Renal cortical epithelial cell (primary cell): ENCODE data around the gene MORN5. TPM values are rescaled to one million over a fixed set of nuclear protein-coding genes. Genes with fewer than 3 reads are reported as not detected.

Source experiments
- DNase-seq: peaks from one replicate; pipeline ENCODE4 v3.0.0-alpha.2; 2011; ENCODE audit warnings: low read depth
- total RNA-seq: library from RNA; depleted of rRNA; stranded (reverse); fragments of >200 nt; gene quantifications from 2 replicates; pipeline ENCODE4 v1.2.3, GENCODE V29; 2014

MORN5 gene
- total RNA-seq, 1 donor from 2014 or later, result 0.85 TPM

DNA sequence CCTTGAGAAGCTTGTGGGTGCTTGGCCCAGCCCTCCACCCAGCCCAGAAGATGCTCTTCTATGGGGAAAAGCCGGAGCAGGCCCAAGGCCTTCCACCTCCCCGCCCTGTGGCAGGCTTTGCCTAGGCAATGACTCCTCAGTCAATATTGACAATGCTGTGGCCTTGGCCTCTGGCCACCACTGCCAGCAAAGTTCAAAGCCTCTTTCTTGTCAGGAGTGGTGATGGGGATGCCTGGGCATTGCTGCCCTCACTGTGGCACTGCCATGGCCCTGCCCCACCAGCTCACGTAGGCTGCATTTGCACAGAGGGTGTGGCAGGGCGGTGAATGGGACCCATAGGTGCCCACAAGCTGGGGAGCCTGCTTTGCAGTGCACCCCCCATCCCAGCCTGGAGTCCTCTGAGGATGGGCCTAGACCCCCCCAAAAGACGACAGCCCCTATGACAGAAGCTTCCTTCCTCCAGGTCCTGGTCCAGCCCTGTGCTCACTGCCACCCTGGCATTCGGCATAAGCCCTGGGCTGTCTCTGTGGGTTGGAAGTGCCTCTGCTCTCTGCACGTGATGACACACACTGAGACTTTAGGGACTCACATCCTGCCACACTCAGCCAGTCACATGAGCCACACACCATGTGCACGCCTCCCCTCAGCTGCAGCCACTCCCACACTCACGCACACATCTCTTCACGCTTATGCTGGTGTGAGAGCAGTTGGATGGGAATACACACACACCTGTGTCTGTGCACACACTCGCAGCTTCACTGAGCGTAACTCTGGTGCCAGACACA is 31.1 kb downstream of the MORN5 start:
- no peak for DNase-seq

- peak; percentile 23 for DNase-seq
These were observed 31.9 kb downstream of the MORN5 start for GRCh38 chr9:122191584-122191983.

- no peak for DNase-seq
These were observed 32.7 kb downstream of the MORN5 start for GRCh38 chr9:122192261-122192875.

DNA sequence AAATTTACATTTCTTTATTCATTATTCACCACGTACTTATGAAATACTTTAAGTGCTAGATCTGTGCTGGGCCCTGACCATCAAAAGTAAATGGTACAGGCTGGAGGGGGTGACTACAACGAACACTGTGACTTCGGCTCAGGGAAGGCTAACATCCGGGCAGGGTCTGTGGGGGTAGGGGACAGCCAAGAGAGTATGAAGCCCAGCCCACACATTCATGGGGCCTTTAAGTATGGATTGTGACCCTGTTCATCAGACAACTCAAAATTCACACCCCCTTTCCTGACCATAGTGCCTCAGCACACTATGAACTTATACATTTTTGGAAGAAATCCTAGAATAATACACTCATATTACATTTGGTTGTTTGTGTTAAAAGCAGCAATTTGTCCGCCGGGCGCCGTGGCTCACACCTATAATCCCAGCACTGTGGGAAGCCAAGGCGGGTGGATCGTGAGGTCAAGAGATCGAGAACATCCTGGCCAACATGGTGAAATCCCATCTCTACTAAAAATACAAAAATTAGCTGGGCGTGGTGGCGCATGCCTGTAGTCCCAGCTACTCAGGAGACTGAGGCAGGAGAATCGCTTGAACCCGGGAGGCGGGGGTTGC is 33.3 kb downstream of the MORN5 start:
- no peak for DNase-seq

- no peak for DNase-seq
These were observed 33.9 kb downstream of the MORN5 start for GRCh38 chr9:122193651-122194050.

GRCh38 chr9:122195875-122196274 is 36.2 kb downstream of the MORN5 start:
- DNase-seq, result no peak

DNA sequence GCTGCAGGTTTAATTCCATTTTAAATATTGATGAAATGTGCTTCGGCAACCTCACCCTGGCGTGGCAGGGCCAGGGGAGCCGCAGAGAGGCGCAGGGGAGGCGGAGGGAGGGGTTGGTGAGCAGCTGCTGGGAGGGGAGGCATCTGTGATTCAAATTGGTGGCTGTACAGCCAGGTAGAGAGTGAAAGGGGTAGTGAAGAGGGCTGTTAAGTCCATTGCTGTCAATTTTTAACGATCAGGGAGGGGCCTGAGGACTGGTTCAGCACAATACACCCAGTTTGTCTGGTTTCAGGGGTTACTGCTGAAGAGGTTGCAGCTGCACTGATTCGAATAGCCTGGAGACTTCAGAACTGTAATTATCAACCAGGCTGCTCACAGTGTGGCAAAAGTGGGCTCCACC is 37.7 kb downstream of the MORN5 start:
- peak; percentile 30 for DNase-seq

DNA sequence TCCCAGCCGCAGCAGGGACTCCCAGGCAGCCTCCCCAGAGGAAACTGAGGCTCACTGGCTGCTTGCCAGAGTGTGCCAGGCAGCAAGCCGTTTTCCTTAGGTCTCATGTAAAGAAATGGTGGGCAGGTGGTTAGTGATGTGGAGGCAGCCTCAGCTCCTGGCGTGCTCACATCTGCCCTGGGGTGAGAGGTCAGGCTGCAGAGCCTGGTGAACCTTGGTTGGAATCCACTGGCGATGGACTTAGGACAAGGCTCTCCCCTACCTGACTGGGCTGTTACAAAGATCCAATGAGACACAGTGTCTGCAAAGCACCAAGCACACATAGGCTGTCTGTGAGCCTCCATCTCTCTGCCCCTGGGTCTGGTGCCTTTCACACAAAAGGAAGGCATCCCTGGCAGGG is 38.2 kb downstream of the MORN5 start:
- no peak for DNase-seq

GRCh38 chr9:122200960-122201595 is 41.4 kb downstream of the MORN5 start:
- DNase-seq, result no peak

DNA sequence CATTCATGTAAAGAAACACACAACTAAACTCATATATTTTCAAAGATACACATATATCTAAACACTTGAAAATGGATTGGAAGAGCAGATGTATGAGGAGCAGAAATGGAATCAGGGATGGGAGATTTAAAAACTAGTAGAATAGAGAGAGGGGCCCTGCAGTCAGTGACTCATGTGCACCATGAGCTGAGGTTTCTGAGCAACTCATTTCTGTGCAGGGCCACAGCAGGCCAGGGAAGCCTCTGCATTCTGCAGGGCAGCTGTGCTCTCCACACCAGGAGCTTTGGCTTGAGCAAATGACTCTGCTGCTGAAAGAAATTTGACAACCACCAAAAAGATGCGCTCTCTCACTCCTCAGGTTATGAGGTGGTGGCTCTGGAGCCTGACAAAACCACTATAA is 41.9 kb downstream of the MORN5 start:
- no peak for DNase-seq

DNA sequence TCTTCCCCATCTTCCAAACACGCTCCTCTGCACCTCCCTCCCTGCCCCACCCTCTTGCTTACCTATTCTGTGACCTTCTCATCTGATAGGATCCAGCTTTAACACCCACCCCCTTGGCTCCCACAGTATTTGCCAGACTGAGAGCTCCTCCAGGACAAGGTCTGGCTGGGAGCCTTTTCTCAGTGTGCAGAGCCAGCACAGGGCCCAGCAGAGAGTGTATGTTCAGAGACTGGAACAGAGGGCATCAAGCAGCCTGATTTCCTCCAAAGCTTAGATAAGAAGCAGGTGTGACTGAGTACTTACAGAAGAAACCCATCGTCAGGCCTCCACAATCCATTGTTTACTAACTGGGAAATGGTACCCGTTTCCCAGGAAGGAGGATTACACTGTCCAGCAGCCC is 42.4 kb downstream of the MORN5 start:
- DNase-seq, result no peak

DNA sequence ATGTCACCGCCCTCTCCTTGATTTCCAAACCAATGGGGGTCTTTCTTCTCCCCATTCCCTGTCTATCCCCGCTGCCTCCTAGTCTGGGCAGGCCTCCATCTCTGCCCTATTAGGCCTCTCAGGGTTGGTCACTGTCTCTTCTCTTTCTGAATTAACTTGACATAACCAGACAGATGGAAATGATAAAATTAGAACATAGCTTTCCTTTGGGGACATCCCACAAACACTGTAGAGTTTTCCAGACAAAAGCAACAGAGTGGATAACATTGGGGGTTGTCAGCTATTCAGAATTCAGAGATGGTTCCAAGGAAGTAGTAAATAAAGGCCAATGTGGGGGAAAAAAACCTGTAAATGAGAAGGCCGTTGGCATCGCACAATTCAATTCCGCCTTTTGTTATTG is 44.3 kb downstream of the MORN5 start:
- DNase-seq, result no peak

DNA sequence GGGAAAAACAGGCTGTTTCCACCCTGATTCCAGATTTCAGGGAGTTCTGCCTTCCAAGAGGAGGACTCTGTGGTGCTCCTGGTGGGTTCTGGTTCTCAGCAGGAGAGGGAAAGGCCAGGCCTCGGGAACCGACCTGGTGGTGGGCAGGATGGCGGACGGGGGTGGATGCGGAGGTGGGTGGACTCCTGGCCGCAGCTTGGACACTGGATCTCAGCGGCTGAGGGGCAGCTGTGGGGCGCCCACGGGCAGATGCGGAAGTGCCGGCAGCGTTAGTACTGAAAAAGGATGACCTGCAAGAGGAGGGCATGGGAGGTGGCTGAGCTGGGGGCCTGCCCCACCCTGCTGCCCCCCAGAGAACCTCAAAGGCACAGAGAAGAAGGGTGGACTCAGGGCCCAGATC is 44.8 kb downstream of the MORN5 start:
- no peak for DNase-seq

- no peak for DNase-seq
These were observed 45.5 kb downstream of the MORN5 start for GRCh38 chr9:122205176-122205575.

DNA sequence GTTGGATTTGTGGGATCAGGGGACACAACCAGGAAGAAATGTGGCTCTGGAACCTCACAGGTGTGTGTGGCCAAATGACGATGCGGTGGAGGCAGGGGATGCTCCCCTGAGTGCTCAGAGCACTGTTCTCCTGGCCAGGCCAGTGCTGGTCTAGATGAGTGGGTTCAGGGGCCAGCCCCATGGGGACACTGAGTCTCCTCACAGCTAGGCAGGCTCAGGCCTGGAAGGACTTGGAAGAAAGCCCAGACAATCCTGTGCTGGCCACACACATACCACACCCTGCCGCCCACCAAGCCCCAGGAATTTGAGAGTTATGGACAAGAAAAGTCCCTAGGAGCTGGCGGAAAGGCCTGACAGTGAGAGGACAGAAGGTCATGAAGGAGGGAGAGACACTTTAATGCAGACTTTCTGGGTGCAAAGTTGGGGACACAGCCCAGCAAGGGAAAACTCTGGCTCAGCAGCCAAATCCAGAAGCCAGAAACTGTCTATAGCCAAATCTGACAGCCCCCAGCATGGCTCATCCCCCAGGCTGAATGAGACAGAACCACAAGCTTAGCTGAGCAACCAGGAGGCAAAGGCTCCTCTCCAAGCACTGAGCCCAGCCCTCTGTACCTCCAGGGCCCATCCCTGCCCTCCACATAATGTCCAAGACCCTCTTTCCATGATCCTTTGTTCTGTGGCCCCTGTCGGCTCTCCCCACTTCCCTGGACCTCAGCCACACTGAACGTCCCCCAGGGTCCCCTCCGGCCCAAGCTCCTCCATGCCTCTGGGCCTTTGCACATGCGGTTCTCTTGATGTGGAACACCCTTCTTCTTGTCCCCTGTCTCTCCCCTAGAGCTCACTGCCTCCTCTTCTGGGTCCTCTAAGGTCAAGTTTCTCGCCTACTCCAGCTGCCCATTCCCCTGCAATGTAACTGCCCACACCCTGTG is 46.7 kb downstream of the MORN5 start:
- peak; percentile 73 for DNase-seq

- no peak for DNase-seq
These were observed 47.4 kb downstream of the MORN5 start for GRCh38 chr9:122207096-122207495.

GRCh38 chr9:122209451-122209850 is 49.7 kb downstream of the MORN5 start:
- no peak for DNase-seq

GRCh38 chr9:122212473-122213004 is 52.8 kb downstream of the MORN5 start:
- DNase-seq, result no peak

DNA sequence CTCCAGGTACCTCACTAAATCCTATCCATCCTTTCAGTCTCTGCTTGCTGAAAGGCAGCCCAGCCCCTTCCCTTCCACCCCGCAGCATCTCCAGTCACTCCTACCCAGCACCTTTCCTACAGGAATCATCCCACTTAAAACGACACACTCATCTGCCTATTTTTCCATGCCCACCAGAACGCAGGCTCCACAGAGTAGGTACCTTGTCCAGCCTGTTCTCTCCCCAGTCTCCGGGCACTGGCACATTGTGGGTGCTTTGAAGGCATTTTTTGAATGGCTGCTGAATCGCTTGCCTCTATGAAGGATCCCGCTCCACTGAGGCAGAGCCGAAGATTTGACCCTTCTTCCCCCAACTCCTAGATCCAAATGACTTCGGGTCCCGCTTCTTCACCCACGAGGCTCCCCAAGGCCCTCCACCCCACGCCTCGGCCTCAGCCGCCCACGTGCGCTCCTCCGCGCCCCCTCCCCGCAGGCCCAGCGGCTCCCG is 53.4 kb downstream of the MORN5 start:
- no peak for DNase-seq

DNA sequence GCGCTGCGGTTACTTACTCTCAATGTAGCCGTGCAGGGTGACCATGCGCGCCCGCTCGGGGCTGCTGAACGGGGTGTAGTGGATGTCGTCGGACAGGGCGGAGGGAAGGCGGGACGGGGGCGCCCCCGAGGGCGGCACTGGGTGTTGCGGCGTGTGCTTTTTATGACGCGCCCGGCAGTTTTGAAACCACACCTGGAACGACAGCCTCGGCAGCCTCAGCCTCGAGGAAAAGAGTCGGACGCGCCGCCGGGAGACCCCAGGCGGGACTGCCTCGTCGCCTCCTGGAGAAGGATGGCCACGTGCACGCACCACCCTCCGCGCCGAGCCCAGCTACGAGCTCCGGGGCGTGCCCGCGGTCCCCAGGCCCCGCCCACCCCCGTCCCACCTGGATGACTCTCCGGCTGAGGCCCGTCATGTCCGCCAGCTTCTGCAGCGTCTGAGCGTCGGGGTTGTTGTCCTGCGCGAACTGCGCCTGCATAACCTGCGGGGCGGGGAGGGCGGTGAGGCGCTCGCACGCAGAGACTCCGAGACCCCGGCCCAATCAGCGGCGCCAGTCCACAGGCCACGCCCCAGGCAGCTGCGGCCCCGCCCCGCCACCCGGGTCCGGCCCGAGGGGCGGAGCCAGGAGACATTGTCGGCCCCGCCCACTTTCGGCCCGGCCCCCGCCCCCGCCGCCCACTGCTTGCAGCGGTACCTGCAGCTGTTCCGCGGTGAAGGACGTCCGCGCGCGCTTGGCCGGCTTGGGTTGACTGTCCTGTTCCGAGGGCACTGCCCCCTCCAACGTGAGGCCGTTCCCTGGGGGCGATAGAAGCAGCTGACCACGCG is 54.1 kb downstream of the MORN5 start:
- DNase-seq, result no peak
